Astrocyte (in vitro differentiated cells and primary cell): Measurements from ENCODE around the gene PRSS1.

Source experiments
- CTCF ChIP-seq: IDR thresholded peaks from 2 replicates; pipeline ENCODE4 v1.5.1; 2011; ENCODE audit warnings: low read depth, mild to moderate bottlenecking, inconsistent platforms, low read length, moderate library complexity; ENCODE audit not compliant: insufficient read depth
- EZH2 ChIP-seq: IDR thresholded peaks from 2 replicates; pipeline ENCODE4 v1.6.1; 2012; ENCODE audit warnings: mild to moderate bottlenecking, low read length, inconsistent platforms; ENCODE audit not compliant: insufficient read depth

- TF ChIP-seq CTCF = no peak
- no peak for TF ChIP-seq EZH2
Measured at GRCh38 chr7:142752376-142753225, 3.3 kb downstream of the PRSS1 start.
